ENCODE results near the gene STXBP5.

Gene STXBP5

DNA sequence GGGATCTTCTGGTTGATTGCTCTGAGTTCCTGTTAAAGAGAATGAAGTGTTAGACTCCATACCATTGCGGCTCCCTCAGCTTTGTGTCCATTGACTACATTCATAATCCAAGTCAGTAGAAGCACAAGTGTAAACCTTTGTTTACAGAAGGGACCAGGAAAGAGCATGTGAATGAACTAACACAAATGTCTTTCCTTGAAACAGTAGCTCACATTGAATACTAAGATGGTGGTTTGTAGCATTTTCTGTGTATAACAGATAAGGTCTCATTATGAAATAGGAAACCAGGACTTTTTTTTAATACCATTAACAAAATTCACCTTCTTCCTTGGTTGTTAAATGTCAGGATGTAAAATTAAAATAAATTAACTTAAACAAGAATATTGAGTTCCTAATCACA is 8.4 kb downstream of the STXBP5 start:
- Histone ChIP-seq H3F3A (ENCODE audit: control insufficient read depth, insufficient read depth) (no peaks in the 10 kb centered on the region), H3K79me2 (ENCODE audit: control insufficient read depth, low read length) (peaks cover 28% of the 10 kb centered on the region), H3K36me3 (ENCODE audit: control insufficient read depth, low read length) (peaks cover 9% of the 10 kb centered on the region; the same call in 1 of the 2 replicates), H3K27ac (ENCODE audit: low read depth, low read length) (no peak overlapping the region), H3K4me1 (ENCODE audit: control insufficient read depth, low read length) (no peaks in the 10 kb centered on the region), H3K27me3 (ENCODE audit: control insufficient read depth, low read length) (no peaks in the 10 kb centered on the region), H3K9me2 (replicated peaks; ENCODE audit: control insufficient read depth, low read length) (no peaks in the 10 kb centered on the region), H3K4me3 (ENCODE audit: low read length) (no peak overlapping the region), H3K4me2 (ENCODE audit: low read length) (no peak overlapping the region), H3K9me3 (ENCODE audit: control insufficient read depth, insufficient read depth, low read length) (no peaks in the 10 kb centered on the region), H4K20me1 (ENCODE audit: control insufficient read depth, insufficient read depth, low read depth, low read length) (0 out of 2 replicates have a peak, but pooled peaks cover 2% of the 10 kb centered on the region)
- no peak for TF ChIP-seq EZH2phosphoT487 (IDR thresholded peaks at IDR 0.05; ENCODE audit: borderline replicate concordance, low read length)
- TF ChIP-seq, protein P1, sequence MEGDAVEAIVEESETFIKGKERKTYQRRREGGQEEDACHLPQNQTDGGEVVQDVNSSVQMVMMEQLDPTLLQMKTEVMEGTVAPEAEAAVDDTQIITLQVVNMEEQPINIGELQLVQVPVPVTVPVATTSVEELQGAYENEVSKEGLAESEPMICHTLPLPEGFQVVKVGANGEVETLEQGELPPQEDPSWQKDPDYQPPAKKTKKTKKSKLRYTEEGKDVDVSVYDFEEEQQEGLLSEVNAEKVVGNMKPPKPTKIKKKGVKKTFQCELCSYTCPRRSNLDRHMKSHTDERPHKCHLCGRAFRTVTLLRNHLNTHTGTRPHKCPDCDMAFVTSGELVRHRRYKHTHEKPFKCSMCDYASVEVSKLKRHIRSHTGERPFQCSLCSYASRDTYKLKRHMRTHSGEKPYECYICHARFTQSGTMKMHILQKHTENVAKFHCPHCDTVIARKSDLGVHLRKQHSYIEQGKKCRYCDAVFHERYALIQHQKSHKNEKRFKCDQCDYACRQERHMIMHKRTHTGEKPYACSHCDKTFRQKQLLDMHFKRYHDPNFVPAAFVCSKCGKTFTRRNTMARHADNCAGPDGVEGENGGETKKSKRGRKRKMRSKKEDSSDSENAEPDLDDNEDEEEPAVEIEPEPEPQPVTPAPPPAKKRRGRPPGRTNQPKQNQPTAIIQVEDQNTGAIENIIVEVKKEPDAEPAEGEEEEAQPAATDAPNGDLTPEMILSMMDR (IDR thresholded peaks at IDR 0.05; ENCODE audit: low read depth, low read length, poor library complexity, severe bottlenecking), result no peak

GRCh38 chr6:147213772-147214171 is 9.6 kb downstream of the STXBP5 start:
- TF ChIP-seq, protein P1 (IDR thresholded peaks at IDR 0.05; ENCODE audit: low read depth, low read length, poor library complexity, severe bottlenecking), result no peak
- TF ChIP-seq EZH2phosphoT487 (IDR thresholded peaks at IDR 0.05; ENCODE audit: borderline replicate concordance, low read length), result no peak
- Histone ChIP-seq H3K9me3 (ENCODE audit: control insufficient read depth, insufficient read depth, low read length) (no peaks in the 10 kb centered on the region), H3K79me2 (ENCODE audit: control insufficient read depth, low read length) (peaks cover 20% of the 10 kb centered on the region), H3K9me2 (replicated peaks; ENCODE audit: control insufficient read depth, low read length) (no peaks in the 10 kb centered on the region), H3F3A (ENCODE audit: control insufficient read depth, insufficient read depth) (no peaks in the 10 kb centered on the region), H3K4me1 (ENCODE audit: control insufficient read depth, low read length) (no peaks in the 10 kb centered on the region), H3K4me2 (ENCODE audit: low read length) (no peak overlapping the region), H4K20me1 (ENCODE audit: control insufficient read depth, insufficient read depth, low read depth, low read length) (no peaks in the 10 kb centered on the region), H3K27me3 (ENCODE audit: control insufficient read depth, low read length) (no peaks in the 10 kb centered on the region), H3K36me3 (ENCODE audit: control insufficient read depth, low read length) (peaks cover 9% of the 10 kb centered on the region; the same call in 1 of the 2 replicates), H3K4me3 (ENCODE audit: low read length) (no peak overlapping the region), H3K27ac (ENCODE audit: low read depth, low read length) (no peak overlapping the region)

GRCh38 chr6:147214248-147215227 is 10.3 kb downstream of the STXBP5 start:
- TF ChIP-seq EZH2phosphoT487 (IDR thresholded peaks at IDR 0.05; ENCODE audit: borderline replicate concordance, low read length), result no peak
- TF ChIP-seq, protein P1 (IDR thresholded peaks at IDR 0.05; ENCODE audit: low read depth, low read length, poor library complexity, severe bottlenecking), result no peak
- no peak overlapping the region for H3K27ac ChIP-seq (ENCODE audit: low read depth, low read length)

More at GRCh38 chr6:147214248-147215227, 10.3 kb downstream of the STXBP5 start:
- Histone ChIP-seq H3K4me1 (ENCODE audit: control insufficient read depth, low read length) (no peaks in the 10 kb centered on the region), H3K27me3 (ENCODE audit: control insufficient read depth, low read length) (no peaks in the 10 kb centered on the region), H3K79me2 (ENCODE audit: control insufficient read depth, low read length) (peaks cover 19% of the 10 kb centered on the region), H3K9me2 (replicated peaks; ENCODE audit: control insufficient read depth, low read length) (no peaks in the 10 kb centered on the region), H3K9me3 (ENCODE audit: control insufficient read depth, insufficient read depth, low read length) (no peaks in the 10 kb centered on the region), H3K36me3 (ENCODE audit: control insufficient read depth, low read length) (peaks cover 9% of the 10 kb centered on the region; the same call in 1 of the 2 replicates), H3K4me3 (ENCODE audit: low read length) (no peak overlapping the region), H3F3A (ENCODE audit: control insufficient read depth, insufficient read depth) (no peaks in the 10 kb centered on the region), H3K4me2 (ENCODE audit: low read length) (no peak overlapping the region), H4K20me1 (ENCODE audit: control insufficient read depth, insufficient read depth, low read depth, low read length) (no peaks in the 10 kb centered on the region)

Data from DOHH2 (cell line).